GDM1 (cell line): ENCODE results near the gene FMNL3.
A peak's percentile ranks its signal among the peaks of the same experiment; 100 is the strongest.

Experiments used
- DNase-seq: peaks from one replicate; lab custom pipeline; 2025; lab: John Stamatoyannopoulos, UW

FMNL3 gene

DNA sequence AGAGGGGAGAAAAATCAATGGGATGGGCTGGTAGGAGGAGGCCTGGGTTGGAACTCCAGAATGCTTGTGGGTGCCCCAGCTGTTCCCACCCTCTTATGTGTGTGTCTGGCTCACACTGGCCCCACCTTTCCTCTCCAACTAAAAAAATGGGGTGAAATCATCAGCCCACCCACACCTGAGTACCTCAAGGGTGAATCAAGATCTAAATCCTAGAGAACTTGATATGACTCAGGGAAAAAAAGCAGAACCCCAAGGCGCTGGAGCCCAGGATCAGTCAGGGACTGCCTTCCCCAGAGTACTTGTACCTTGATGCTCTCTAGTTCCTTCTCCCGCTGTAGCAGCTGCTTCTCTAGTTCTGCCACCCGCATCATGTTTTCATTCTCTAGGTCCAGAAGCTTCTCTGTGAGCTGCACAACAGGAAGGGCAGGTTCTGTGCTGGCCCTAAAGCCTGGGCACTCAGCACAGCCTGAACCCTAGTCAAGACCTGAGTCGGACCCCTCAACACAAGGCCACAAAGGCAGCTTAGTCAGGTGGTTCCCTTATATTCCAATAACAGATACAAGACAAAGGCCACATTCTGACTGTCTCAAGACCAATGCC lies 54.2 kb downstream of the FMNL3 start:
- no peak for DNase-seq

GRCh38 chr12:49651855-49652254 lies 55.4 kb downstream of the FMNL3 start:
- DNase-seq = no peak

DNA sequence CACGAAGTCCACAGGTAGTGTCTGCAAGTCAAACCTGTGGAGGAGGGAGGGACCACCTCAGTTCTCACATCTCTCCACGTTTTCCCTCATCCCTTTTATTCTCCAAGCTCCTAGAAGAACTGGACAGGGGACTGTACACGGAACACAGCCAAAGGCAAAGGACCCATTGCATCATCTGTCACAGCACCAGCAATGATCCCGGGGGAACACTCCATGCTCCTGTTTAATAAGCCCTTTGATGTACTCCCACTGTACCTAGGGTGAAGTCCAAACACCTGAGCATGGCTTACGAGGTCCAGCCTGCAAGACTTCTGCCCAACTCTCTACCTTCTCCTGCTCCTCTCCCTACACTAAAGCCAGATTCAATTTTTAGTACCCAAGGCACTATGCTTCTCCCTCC lies 57.3 kb downstream of the FMNL3 start:
- no peak for DNase-seq

- no peak for DNase-seq
Observed at GRCh38 chr12:49649445-49649844, 57.8 kb downstream of the FMNL3 start.

DNA sequence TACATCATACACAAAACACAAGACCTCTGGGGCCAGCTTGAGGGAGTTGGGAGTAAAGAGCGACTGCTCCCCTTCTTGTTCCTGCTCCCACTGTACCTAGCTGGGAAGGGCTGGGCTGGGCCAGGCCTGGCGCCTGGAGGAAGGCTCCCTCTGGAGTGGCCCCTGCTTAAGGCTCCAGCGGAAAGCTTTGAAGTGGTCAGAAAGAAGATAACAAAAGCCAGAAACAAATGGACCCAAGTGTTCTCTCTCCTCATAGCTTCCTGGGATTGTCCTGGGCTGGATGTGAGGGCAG lies 58.5 kb downstream of the FMNL3 start:
- DNase-seq = no peak

GRCh38 chr12:49647827-49648711 lies 59.1 kb downstream of the FMNL3 start:
- no peak for DNase-seq

DNA sequence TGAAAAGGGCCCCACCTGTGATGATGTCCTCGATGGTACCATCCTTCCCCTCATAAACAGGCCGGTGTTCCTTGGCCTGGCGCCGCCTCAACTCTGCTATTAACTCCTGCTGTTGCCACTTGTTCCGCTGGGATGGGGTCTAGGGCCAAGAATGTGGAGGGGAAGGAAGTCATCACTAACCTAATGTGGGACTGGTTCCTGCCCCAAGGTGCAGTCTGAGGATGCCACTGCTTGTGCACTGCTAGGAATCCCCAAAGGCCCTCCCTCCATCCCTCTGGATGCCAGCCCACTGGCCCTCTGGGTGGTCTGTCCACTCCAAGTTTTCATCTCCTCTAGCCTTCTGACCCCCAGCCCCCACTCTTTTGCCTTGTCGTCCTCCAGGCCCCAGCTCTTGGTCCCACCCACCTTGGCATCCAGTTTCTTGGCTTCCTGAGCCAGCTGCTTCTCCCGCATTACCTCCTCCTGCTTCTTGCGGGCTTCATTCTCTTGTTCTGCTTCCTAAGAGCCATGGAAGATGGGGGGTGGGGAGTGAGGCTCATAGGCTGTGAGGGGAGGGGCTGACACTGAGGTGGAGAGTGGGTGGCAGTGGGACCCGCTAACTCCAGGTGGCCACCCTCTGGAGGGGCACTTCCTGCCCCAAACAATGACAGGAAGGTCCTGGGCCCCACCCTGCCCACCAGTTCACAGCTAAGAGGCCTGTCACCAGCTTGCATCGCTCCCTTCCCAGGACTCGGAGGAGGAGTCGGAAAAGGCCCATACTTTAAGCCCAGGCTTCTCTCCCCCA lies 60.1 kb downstream of the FMNL3 start:
- no peak for DNase-seq

DNA sequence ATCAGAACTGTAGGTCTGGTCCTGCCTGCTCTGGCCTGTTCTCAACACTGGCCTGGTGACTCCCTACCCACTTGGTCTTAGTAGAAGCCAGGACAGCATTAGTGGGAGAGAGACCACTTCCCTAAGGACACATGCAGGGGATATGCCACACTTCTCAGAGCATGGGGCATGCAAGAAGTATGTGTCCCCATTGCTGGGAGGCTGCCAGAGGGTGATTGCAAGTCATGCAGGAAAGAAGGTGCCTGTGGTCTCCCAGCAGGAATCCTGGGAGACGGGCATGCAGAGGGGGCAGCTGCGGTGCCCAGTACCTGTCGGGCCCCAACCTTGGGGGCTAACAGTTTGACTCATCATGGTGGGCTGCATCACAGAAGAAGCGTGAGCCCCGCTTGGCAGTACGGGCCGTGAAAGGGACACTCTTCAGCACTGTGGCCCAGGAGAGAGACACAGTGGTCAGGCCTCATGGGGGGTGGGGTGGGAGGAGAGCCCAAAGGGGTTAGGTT lies 60.8 kb downstream of the FMNL3 start:
- no peak for DNase-seq

- DNase-seq = no peak
Observed at GRCh38 chr12:49645146-49646039, 61.8 kb downstream of the FMNL3 start.

DNA sequence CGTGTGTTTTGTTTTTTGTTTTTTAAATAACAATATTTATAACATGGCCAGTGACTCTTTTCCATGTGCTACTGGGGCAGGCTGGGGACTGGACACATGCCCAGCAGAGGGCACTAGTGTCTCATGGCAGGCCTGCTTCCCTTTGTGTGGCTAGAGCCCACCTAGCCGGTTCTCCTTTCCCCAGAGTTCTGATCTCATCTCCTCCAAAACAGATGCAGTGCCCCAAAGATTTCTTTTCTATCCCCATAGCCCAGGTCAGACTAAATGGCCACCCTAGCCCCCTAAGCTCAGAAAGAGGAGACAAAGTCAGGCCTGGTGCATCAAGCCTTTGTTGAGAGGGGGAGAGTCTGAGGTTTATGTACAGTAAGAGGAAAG lies 62.6 kb downstream of the FMNL3 start:
- peak; percentile 61 for DNase-seq

- DNase-seq = no peak
Observed at GRCh38 chr12:49643961-49644619, 63.1 kb downstream of the FMNL3 start.

DNA sequence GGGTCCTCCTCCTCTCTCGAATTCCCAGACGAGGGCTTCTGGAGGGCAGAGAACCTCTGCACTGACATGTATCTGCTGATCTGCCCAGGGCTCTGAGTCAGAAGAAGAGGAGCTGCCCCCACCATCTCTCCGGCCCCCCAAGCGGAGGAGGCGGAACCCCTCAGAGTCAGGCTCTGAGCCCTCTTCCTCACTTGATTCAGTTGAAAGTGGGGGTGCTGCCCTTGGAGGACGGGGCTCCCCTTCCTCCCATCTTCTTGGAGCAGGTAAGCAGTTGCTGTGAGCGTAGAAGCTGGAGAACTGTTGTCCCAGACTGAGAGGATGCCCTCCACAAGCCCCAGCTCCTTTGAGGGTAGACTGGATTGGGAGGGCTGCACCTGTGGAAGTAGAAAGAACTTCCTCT lies 64.1 kb downstream of the FMNL3 start:
- no peak for DNase-seq

- no peak for DNase-seq
Observed at GRCh38 chr12:49642370-49642802, 64.8 kb downstream of the FMNL3 start.

- no peak for DNase-seq
Observed at GRCh38 chr12:49641748-49642369, 65.3 kb downstream of the FMNL3 start.

DNA sequence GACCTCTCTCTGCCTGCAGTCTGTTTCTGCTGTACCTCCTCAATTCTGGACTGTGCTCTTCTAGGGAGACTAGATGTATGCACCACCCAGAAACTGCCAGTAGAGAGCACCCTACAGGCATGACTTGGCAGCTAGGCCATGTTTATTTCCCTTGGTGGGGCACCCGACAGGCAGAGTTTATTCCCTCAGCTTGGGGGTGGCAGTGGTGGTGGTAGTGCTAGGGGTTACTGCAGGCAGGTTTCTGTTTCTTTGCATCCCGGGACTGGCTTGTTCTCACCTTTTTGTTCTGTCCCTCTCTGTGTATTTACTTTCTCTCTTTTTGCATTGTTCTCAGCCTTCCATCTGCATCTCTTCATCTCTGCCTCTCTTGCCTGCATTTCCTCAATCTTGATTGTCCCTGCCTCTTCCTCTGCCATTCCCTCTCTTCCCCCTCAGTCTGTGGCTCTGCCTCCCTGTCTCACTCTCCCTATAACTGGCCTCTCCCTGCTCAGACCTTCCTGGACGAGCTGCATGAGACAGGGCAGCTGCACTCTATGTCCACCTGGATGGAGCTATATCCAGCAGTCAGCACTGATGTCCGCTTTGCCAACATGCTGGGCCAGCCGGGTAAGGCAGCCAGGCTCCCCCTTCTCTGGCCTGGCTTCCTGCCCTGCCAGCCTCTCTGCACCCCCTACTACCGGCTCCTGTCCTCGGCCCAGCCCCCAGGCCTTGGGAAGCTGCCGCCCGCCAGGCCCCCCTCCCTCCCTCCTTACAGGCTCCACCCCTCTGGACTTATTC lies 70.0 kb downstream of the FMNL3 start:
- DNase-seq = peak; percentile 61

- DNase-seq = no peak
Observed at GRCh38 chr12:49636574-49636973, 70.6 kb downstream of the FMNL3 start.

DNA sequence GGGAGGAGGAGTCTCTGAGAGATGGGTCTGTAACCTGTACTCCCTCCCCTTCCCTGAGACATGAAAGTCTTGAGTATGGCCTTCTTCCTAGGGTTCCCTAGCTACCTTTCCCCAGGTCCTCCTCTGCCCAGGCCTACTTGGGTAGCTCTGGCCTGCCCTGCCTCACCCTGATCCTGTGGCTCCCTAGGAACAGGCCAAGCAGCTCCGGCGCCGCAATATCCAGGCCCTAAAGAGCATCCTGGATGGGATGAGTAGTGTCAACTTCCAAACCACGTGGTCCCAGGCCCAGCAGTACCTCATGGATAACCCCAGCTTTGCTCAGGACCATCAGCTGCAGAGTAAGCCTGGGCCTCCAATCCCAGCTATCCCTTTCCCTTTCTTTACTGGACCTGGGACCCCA lies 71.5 kb downstream of the FMNL3 start:
- DNase-seq = no peak

- DNase-seq = no peak
Observed at GRCh38 chr12:49635036-49635435, 72.2 kb downstream of the FMNL3 start.

- DNase-seq = no peak
Observed at GRCh38 chr12:49633703-49634345, 73.4 kb downstream of the FMNL3 start.
